GM12892 (cell line): Measurements from ENCODE around the gene DPYD.

Experiments used
- POLR2A ChIP-seq: IDR thresholded peaks from 2 replicates; pipeline ENCODE4 v1.6.1; 2011; ENCODE audit warnings: low read depth, low read length, control low read depth
- POLR2AphosphoS5 ChIP-seq: IDR thresholded peaks from 2 replicates; pipeline ENCODE4 v1.6.1; 2011; ENCODE audit warnings: low read depth, low read length, control low read depth
- TAF1 ChIP-seq: IDR thresholded peaks from 2 replicates; pipeline ENCODE4 v1.6.1; 2011; ENCODE audit warnings: low read depth, mild to moderate bottlenecking, control low read depth, low read length, borderline replicate concordance

GRCh38 chr1:97744977-97745376 lies 175.9 kb downstream of the DPYD start:
- TF ChIP-seq POLR2AphosphoS5 (no peak), POLR2A (no peak), TAF1 (no peak)
